ENCODE measurements around the gene PIK3CG. TPM values are rescaled to one million over a fixed set of nuclear protein-coding genes. Genes with fewer than 3 reads are reported as not detected.

PIK3CG gene
- polyA plus RNA-seq, 1 experiment = not detected

GRCh38 chr7:106866298-106867281 is 1.5 kb downstream of the PIK3CG start:
- no peaks in the 10 kb centered on the region for H3K27me3 ChIP-seq (ENCODE audit: control insufficient read depth, insufficient read depth, low read length)
- ChIA-PET CTCF (no interaction called here), POLR2A (no interaction called here)
- no peak for TF ChIP-seq CTCF (IDR thresholded peaks at IDR 0.05; ENCODE audit: insufficient read depth, low read depth, low read length)
- no peak for DNase-seq (ENCODE audit: low read depth)
- H3K36me3 ChIP-seq (ENCODE audit: control insufficient read depth, insufficient read depth, low read length) = no peaks in the 10 kb centered on the region
- H3K4me3 ChIP-seq (ENCODE audit: low read depth, low read length) = no peak overlapping the region

GRCh38 chr7:106867641-106868351 is 2.7 kb downstream of the PIK3CG start:
- no peak for TF ChIP-seq CTCF (IDR thresholded peaks at IDR 0.05; ENCODE audit: insufficient read depth, low read depth, low read length)
- Histone ChIP-seq H3K4me3 (ENCODE audit: low read depth, low read length) (no peak overlapping the region), H3K36me3 (ENCODE audit: control insufficient read depth, insufficient read depth, low read length) (no peaks in the 10 kb centered on the region), H3K27me3 (ENCODE audit: control insufficient read depth, insufficient read depth, low read length) (no peaks in the 10 kb centered on the region)
- POLR2A ChIA-PET = no interaction called here
- no peak for DNase-seq (ENCODE audit: low read depth)
- CTCF ChIA-PET = no interaction called here

- no peak for TF ChIP-seq CTCF (IDR thresholded peaks at IDR 0.05; ENCODE audit: insufficient read depth, low read depth, low read length)
- no peaks in the 10 kb centered on the region for H3K27me3 ChIP-seq (ENCODE audit: control insufficient read depth, insufficient read depth, low read length)
- ChIA-PET CTCF (no interaction called here), POLR2A (no interaction called here)
- H3K36me3 ChIP-seq (ENCODE audit: control insufficient read depth, insufficient read depth, low read length) = no peaks in the 10 kb centered on the region
- H3K4me3 ChIP-seq (ENCODE audit: low read depth, low read length) = no peak overlapping the region
- no peak for DNase-seq (ENCODE audit: low read depth)
Measured at GRCh38 chr7:106868364-106868763, 3.3 kb downstream of the PIK3CG start.

- ChIA-PET POLR2A (no interaction called here), CTCF (no interaction called here)
- TF ChIP-seq CTCF (IDR thresholded peaks at IDR 0.05; ENCODE audit: insufficient read depth, low read depth, low read length) = no peak
Measured at GRCh38 chr7:106869954-106870353, 4.9 kb downstream of the PIK3CG start.

GRCh38 chr7:106870528-106870927 is 5.4 kb downstream of the PIK3CG start:
- TF ChIP-seq CTCF (IDR thresholded peaks at IDR 0.05; ENCODE audit: insufficient read depth, low read depth, low read length) = no peak
- Histone ChIP-seq H3K4me3 (ENCODE audit: low read depth, low read length) (no peak overlapping the region), H3K27me3 (ENCODE audit: control insufficient read depth, insufficient read depth, low read length) (no peaks in the 10 kb centered on the region), H3K36me3 (ENCODE audit: control insufficient read depth, insufficient read depth, low read length) (no peaks in the 10 kb centered on the region)
- ChIA-PET POLR2A (no interaction called here), CTCF (no interaction called here)
- no peak for DNase-seq (ENCODE audit: low read depth)

More at GRCh38 chr7:106869954-106870353, 4.9 kb downstream of the PIK3CG start:
- H3K36me3 ChIP-seq (ENCODE audit: control insufficient read depth, insufficient read depth, low read length) = no peaks in the 10 kb centered on the region
- H3K4me3 ChIP-seq (ENCODE audit: low read depth, low read length) = no peak overlapping the region
- DNase-seq (ENCODE audit: low read depth) = no peak
- H3K27me3 ChIP-seq (ENCODE audit: control insufficient read depth, insufficient read depth, low read length) = no peaks in the 10 kb centered on the region

Measured in BJ (cell line).